OCI-LY3 (cell line): ENCODE measurements around the gene SMIM23.

ENCODE experiments used
- EZH2phosphoT487 ChIP-seq: fragments of 200-600 bp; shearing (Covaris generic); IDR thresholded peaks from 2 replicates; pipeline ENCODE4 v1.6.1; 2018; ENCODE audit warnings: antibody characterized with exemption, mixed run types, low read depth
- TF ChIP-seq, protein P1 (sequence below): fragments of 200-600, 300-600 bp; sonication (generic); IDR thresholded peaks from 2 replicates; pipeline ENCODE4 v1.5.1; 2014; ENCODE audit warnings: antibody characterized with exemption, low read length, low read depth

DNA sequence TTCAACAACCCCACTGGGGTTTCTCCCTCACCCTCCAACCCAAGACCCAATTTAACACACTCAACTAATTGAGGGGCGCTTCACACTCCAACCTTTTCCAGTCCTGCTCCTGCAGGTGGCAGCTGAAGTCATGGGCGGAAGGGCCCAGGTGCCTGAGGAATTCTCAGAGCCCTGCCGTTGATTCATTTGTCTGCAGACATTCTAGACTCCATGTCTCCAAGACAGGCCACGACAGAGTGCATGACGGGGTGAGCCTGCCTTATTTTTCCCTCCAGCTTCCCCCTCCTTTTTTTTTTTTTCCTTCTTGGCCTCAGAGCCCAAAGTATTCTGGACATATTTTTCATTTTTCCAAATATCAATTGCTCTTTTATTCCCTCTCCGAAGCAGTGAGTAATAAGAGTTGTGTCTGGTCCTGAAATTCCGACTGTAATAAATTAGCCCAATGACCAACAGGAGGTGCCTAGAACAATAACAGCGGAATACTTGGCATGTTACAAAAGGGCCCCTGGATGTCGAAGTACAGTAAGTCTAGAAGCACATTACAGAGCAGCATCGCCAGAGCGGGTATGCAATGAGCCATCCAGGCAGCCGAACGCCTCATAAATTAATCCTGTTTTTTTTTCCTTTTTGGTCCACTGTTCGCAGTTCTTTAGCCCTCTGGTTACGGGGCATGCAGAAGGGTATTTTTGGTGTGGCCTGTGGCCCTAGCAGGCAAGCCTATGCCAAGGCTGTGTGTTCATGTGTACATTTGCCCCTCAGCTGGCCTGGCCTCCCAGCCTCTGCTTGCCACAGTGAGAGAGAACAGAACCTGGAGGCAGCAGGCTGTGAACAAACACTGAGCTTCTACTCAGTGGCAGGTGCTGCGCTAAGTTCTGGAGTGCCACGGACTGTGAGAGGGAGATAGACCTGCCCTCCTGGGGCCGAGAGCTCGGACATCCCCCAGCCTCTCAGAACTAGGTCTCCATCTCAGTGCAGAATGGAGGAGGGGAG is 8.6 kb upstream of the SMIM23 start:
- TF ChIP-seq, protein P1, sequence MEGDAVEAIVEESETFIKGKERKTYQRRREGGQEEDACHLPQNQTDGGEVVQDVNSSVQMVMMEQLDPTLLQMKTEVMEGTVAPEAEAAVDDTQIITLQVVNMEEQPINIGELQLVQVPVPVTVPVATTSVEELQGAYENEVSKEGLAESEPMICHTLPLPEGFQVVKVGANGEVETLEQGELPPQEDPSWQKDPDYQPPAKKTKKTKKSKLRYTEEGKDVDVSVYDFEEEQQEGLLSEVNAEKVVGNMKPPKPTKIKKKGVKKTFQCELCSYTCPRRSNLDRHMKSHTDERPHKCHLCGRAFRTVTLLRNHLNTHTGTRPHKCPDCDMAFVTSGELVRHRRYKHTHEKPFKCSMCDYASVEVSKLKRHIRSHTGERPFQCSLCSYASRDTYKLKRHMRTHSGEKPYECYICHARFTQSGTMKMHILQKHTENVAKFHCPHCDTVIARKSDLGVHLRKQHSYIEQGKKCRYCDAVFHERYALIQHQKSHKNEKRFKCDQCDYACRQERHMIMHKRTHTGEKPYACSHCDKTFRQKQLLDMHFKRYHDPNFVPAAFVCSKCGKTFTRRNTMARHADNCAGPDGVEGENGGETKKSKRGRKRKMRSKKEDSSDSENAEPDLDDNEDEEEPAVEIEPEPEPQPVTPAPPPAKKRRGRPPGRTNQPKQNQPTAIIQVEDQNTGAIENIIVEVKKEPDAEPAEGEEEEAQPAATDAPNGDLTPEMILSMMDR = no peak
- no peak for TF ChIP-seq EZH2phosphoT487
